PFSK-1 (cell line): ENCODE data around the gene ARL3.

Experiments
- FOXP2 ChIP-seq: optimal IDR thresholded peaks from 2 replicates; pipeline ENCODE3; 2011; ENCODE audit warnings: borderline replicate concordance, control low read depth, inconsistent platforms; ENCODE audit not compliant: insufficient read depth; ENCODE audit errors: extremely low read length, extremely low read depth
- POLR2AphosphoS5 ChIP-seq: IDR thresholded peaks from 2 replicates; pipeline ENCODE4 v1.6.1; 2012; ENCODE audit warnings: low read depth, mild to moderate bottlenecking, control low read depth, low read length, moderate library complexity
- TAF1 ChIP-seq: IDR thresholded peaks from 2 replicates; pipeline ENCODE4 v1.6.1; 2012; ENCODE audit warnings: low read length, control low read depth, borderline replicate concordance; ENCODE audit not compliant: insufficient read depth

GRCh38 chr10:102727037-102727818 lies 13.0 kb upstream of the ARL3 start:
- TF ChIP-seq POLR2AphosphoS5, result no peak
- TF ChIP-seq TAF1, result no peak
- no peak for TF ChIP-seq FOXP2
